Measurements from ENCODE around the gene SCYL1. TPM values are rescaled to one million over a fixed set of nuclear protein-coding genes. Genes with fewer than 3 reads are reported as not detected.

The SCYL1 gene
- total RNA-seq, 2 experiments from 2014 or later, result 57.4 to 60.7 TPM

DNA sequence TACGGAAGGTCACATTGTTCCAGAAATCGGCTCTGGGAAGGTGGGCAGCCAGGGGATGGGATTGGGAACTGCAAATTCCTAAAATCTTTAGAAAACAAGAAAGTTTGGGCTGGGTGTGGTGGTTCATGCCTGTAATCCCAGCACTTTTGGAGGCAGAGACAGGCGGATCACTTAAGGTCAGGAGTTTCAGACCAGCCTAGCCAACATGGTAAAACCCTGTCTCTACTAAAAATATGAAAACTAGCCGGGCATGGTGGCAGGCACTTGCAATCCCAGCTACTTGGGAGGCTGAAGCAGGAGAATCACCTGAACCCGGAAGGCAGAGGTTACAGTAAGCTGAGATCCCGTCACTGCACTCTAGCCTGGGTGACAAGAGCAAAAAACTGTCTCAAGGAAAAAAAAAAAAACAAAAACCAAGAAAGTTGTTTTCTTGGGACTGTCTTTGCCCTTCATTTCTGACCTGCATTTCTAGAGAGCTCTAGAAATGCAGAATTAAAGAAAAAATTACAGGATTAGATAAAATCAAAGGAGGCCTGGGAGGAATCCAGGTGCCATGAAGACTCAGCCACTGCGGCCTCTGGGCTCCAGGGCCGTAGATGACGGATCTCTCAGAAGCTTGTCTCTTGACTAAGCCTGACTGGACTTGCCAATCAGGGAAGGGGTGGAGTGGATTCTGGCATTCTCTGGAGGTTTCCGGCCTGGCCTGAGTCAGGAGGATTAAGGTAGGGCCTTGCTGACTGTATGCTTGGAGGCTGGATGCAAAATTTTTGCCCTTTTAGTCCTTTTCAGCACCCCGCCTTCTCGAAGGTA, 31.3 kb upstream of the SCYL1 start:
- intact Hi-C loops (cut with DNase I, micrococcal nuclease), result no loop called here
- no peak overlapping the region for H3K4me3 Mint-ChIP-seq
- no peak for ATAC-seq (ENCODE audit: poor library complexity)
- ChIA-PET CTCF (interaction anchor here (0.6 to 1.4 kb wide), 3 partner anchors 25 to 108 kb away, joined by 3 to 4 read pairs (median 3); no protein-coding TSS in a partner anchor), POLR2A (interaction anchor here (0.8 to 2.8 kb wide), 7 partner anchors 9 to 72 kb away, joined by 3 to 14 read pairs (median 8); partner anchors contain the start of gene NEAT1)
- H3K9me3 ChIP-seq (ENCODE audit: control insufficient read depth in 1 of 2, insufficient read depth in 1 of 2, low read length in 2 of 2), result no peaks in the 10 kb centered on the region
- no peaks in the 10 kb centered on the region for H3K27me3 Mint-ChIP-seq
- TF ChIP-seq, protein P1, sequence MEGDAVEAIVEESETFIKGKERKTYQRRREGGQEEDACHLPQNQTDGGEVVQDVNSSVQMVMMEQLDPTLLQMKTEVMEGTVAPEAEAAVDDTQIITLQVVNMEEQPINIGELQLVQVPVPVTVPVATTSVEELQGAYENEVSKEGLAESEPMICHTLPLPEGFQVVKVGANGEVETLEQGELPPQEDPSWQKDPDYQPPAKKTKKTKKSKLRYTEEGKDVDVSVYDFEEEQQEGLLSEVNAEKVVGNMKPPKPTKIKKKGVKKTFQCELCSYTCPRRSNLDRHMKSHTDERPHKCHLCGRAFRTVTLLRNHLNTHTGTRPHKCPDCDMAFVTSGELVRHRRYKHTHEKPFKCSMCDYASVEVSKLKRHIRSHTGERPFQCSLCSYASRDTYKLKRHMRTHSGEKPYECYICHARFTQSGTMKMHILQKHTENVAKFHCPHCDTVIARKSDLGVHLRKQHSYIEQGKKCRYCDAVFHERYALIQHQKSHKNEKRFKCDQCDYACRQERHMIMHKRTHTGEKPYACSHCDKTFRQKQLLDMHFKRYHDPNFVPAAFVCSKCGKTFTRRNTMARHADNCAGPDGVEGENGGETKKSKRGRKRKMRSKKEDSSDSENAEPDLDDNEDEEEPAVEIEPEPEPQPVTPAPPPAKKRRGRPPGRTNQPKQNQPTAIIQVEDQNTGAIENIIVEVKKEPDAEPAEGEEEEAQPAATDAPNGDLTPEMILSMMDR (IDR thresholded peaks at IDR 0.05), result no peak
- H3K27ac Mint-ChIP-seq, result peak overlapping the region; percentile 32
- no peak overlapping the region for H3K4me3 ChIP-seq (ENCODE audit: low read length)
- no peaks in the 10 kb centered on the region for H3K27me3 ChIP-seq (ENCODE audit: control insufficient read depth in 1 of 2, insufficient read depth in 2 of 2, low read length in 2 of 2)
- H3K36me3 Mint-ChIP-seq (ENCODE audit: low read depth), result no peaks in the 10 kb centered on the region
- DNase-seq, result no peak
- H3K4me1 ChIP-seq (ENCODE audit: insufficient read depth, low read length), result peaks cover 46% of the 10 kb centered on the region
- H3K4me1 Mint-ChIP-seq (ENCODE audit: low read depth), result peaks cover 34% of the 10 kb centered on the region
- no peaks in the 10 kb centered on the region for H3K9me3 Mint-ChIP-seq
- H3K27ac ChIP-seq (ENCODE audit: low read depth in 1 of 2, low read length in 2 of 2), result no peak overlapping the region
- H3K36me3 ChIP-seq (ENCODE audit: insufficient read depth, low read length), result no peaks in the 10 kb centered on the region

DNA sequence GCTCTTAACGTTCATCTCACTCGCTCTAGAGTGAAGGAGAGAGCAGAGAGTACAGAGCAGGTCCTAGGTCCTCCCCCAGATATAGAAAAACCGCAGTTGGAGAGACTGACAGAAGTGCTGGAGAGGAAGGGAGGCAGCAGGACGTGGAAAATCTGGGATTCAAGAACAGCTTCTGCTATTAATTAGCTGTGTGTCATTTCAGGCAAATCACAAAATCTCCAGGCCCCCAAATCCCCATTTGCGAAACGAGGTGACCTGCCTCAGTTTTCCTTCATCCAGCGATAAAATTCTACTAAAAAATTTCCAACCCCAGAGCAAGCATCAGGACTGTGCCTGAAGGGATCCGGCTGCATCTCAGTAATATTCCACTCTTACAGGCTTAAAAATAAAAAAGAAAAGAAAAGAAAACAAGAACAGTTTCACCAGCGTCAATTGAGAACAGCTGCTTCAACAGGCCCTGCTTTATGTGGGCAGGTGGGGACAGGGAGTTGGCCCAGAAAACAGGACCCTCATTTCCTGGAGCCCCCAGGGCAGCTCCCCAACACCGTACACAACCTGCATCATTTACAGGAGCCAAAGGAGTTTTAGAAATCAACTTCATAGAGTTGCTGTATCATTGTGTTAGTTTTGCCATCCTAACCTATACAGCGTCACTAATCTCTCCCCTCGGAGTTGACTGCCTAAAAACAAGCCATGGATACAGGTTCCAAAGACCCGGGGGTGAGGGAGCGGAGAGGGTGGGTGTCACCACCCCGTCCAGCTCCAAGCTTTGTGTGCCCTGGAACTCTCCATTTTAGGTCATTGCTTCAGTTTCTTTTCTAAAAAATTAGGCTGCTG, 28.4 kb upstream of the SCYL1 start:
- Mint-ChIP-seq H3K4me3 (no peak overlapping the region), H3K4me1 (ENCODE audit: low read depth) (peaks cover 31% of the 10 kb centered on the region), H3K27me3 (no peaks in the 10 kb centered on the region), H3K36me3 (ENCODE audit: low read depth) (no peaks in the 10 kb centered on the region), H3K9me3 (no peaks in the 10 kb centered on the region), H3K27ac (no peak overlapping the region)
- peak overlapping the region; percentile 92 to 96 for H3K27ac ChIP-seq (ENCODE audit: low read depth in 1 of 2, low read length in 2 of 2)
- ATAC-seq (ENCODE audit: poor library complexity) (peak; percentile 2), DNase-seq (no peak)
- H3K27me3 ChIP-seq (ENCODE audit: control insufficient read depth in 1 of 2, insufficient read depth in 2 of 2, low read length in 2 of 2), result no peaks in the 10 kb centered on the region
- ChIA-PET POLR2A (interaction anchor here (0.5 to 15.9 kb wide), 61 partner anchors 9 to 1916 kb away, joined by 3 to 3042 read pairs (median 10); partner anchors contain the start of genes BATF2, CAPN1, CCDC85B and CDC42EP2), CTCF (interaction anchor here (0.6 to 5.1 kb wide), 11 partner anchors 9 to 115 kb away, joined by 3 to 40 read pairs (median 7); partner anchors contain the start of genes NEAT1 and SLC25A45)
- H3K36me3 ChIP-seq (ENCODE audit: insufficient read depth, low read length), result peaks cover 17% of the 10 kb centered on the region
- peak overlapping the region; percentile 47 for H3K4me3 ChIP-seq (ENCODE audit: low read length)
- intact Hi-C loops (cut with DNase I, micrococcal nuclease), result loop anchor here (1.0 to 2.0 kb wide), 6 partner anchors 10 to 72 kb away; no protein-coding TSS in a partner anchor
- TF ChIP-seq, protein P1 (IDR thresholded peaks at IDR 0.05), result no peak
- no peaks in the 10 kb centered on the region for H3K9me3 ChIP-seq (ENCODE audit: control insufficient read depth in 1 of 2, insufficient read depth in 1 of 2, low read length in 2 of 2)
- H3K4me1 ChIP-seq (ENCODE audit: insufficient read depth, low read length), result peaks cover 34% of the 10 kb centered on the region

All from CD4-positive, alpha-beta T cell (primary cell).